GM08714 (cell line): ENCODE data around the gene IZUMO4.
"Not testable (repeated sequence)": the region's sequence is repeated elsewhere in the genome, so short reads cannot be mapped to it uniquely, and the experiment has no call there.

ENCODE experiments used
- H3K4me3 ChIP-seq: fragments of 200-500 bp; sonication (Bioruptor generic); 2 replicates; pipeline ENCODE4 v1.5.1; 2014; ENCODE audit warnings: mild to moderate bottlenecking, low read length, inconsistent platforms
- ZNF274 ChIP-seq: IDR thresholded peaks from 2 replicates; pipeline ENCODE4 v1.6.1; 2012; ENCODE audit warnings: mild to moderate bottlenecking, low read depth, low read length

IZUMO4 gene

GRCh38 chr19:2083174-2083854, 13.4 kb upstream of the IZUMO4 start:
- no peak for TF ChIP-seq ZNF274
- peak overlapping the region; percentile 80 for H3K4me3 ChIP-seq

GRCh38 chr19:2084993-2085720, 11.6 kb upstream of the IZUMO4 start:
- H3K4me3 ChIP-seq, result peak overlapping the region; percentile 80
- TF ChIP-seq ZNF274, result no peak

GRCh38 chr19:2086695-2087620, 9.8 kb upstream of the IZUMO4 start:
- not testable (repeated sequence) for H3K4me3 ChIP-seq

GRCh38 chr19:2087621-2088100, 9.1 kb upstream of the IZUMO4 start:
- H3K4me3 ChIP-seq, result no peak overlapping the region; the same call in 1 of the 2 replicates
- TF ChIP-seq ZNF274, result no peak

GRCh38 chr19:2089001-2089711, 7.6 kb upstream of the IZUMO4 start:
- no peak overlapping the region; the same call in 1 of the 2 replicates for H3K4me3 ChIP-seq

GRCh38 chr19:2089727-2090053, 7.0 kb upstream of the IZUMO4 start:
- peak overlapping the region; percentile 1; the same call in 1 of the 2 replicates for H3K4me3 ChIP-seq
- no peak for TF ChIP-seq ZNF274

More at GRCh38 chr19:2089001-2089711, 7.6 kb upstream of the IZUMO4 start:
- TF ChIP-seq ZNF274, result no peak

DNA sequence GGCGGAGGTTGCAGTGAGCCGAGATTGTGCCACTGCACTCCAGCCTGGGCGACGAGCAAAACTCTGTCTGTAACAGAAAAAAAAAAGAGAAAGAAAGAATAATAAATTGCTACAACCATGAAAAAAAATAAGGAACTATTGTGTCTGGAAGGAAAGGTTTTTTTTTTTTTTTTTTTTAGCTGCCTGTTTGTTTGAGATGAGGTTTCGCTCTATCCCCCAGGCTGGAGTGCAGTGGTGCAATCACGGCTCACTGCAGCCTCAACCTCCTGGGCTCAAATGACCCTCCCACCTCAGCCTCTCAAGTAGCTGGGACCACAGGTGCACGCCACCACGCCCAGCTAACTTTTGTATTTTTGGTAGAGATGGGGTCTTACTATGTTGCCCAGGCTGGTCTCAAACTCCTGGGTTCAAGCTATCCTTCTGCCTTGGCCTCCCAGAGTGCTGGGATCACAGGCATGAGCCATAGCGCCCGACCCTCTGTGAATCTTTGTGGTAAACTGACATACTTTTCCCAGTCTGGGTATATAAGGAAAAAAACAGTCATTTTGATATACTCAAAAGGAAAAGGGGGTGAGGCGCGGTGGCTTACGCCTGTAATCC, 4.7 kb upstream of the IZUMO4 start:
- H3K4me3 ChIP-seq, result peak overlapping the region; percentile 78; the same call in 1 of the 2 replicates

- H3K4me3 ChIP-seq, result peak within 1 kb of the TSS; percentile 78
- TF ChIP-seq ZNF274, result no peak
These were observed 658 bp upstream of the IZUMO4 start, which contains the start of gene MOB3A for GRCh38 chr19:2096034-2096479. MOB3A (minus strand) TSS chr19:2096326; CDS start chr19:2078560, 17,766 bp downstream.

DNA sequence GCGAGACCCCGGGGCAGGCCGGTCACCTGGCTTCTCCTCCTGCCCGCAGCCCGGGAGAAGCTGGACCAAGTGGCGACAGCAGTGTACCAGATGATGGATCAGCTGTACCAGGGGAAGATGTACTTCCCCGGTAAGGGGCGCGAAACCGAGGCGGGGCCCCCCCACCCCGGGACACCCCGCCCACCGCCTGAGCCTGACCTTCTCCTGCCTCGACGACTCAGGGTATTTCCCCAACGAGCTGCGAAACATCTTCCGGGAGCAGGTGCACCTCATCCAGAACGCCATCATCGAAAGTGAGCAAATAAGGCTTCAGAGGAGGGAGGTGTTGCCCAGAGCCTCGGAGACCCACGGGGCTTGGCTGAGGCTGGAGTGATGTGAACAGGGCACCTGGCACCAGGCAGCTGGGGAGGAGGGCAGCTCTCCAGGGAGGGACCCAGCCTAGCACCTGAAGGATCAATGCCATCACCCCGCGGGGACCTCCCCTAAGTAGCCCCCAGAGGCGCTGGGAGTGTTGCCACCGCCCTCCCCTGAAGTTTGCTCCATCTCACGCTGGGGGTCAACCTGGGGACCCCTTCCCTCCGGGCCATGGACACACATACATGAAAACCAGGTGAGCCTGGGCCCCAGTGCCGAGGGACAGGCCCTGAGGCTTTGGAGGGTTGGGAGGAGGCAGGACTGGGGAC, 629 bp downstream of the IZUMO4 start:
- peak overlapping the region; percentile 63; the same call in 1 of the 2 replicates for H3K4me3 ChIP-seq

GRCh38 chr19:2097886-2098327, 1.2 kb downstream of the IZUMO4 start:
- no peak for TF ChIP-seq ZNF274
- H3K4me3 ChIP-seq, result no peak overlapping the region

More for the DNA sequence above, 629 bp downstream of the IZUMO4 start:
- no peak for TF ChIP-seq ZNF274

- H3K4me3 ChIP-seq, result no peak overlapping the region
- no peak for TF ChIP-seq ZNF274
These were observed 2.4 kb downstream of the IZUMO4 start for GRCh38 chr19:2099054-2099501.

- no peak overlapping the region for H3K4me3 ChIP-seq
- no peak for TF ChIP-seq ZNF274
These were observed 3.4 kb downstream of the IZUMO4 start for GRCh38 chr19:2099937-2100718.

GRCh38 chr19:2100719-2101061, 4.0 kb downstream of the IZUMO4 start:
- no peak for TF ChIP-seq ZNF274
- H3K4me3 ChIP-seq, result no peak overlapping the region
